CD4-positive, CD25-positive, alpha-beta regulatory T cell (primary cell): ENCODE measurements around the gene NXPH2. TPM values are rescaled to one million over a fixed set of nuclear protein-coding genes. Genes with fewer than 3 reads are reported as not detected.

Experiments used
- ATAC-seq, 2 donors: fragments of 150-1000 bp; cut with Tn5 transposase; one replicate each; pipeline ENCODE4 v1.10.0; 2021; ENCODE audit warnings: low read depth in 2 of 2, moderate number of reproducible peaks in 2 of 2, moderate library complexity in 1 of 2
- DNase-seq, 3 donors: peaks; one replicate each; pipeline versions ENCODE4 v3.0.0 to v3.0.0-alpha.2; 2012 to 2022; ENCODE audit warnings: mixed read lengths in 1 of 3
- H3K27ac ChIP-seq: one replicate; pipeline ENCODE4 v1.7.0; 2013; ENCODE audit warnings: mild to moderate bottlenecking, low read length; ENCODE audit not compliant: insufficient read depth, poor library complexity, severe bottlenecking
- H3K27me3 ChIP-seq: one replicate; pipeline ENCODE4 v1.7.0; 2013; ENCODE audit warnings: low read length; ENCODE audit not compliant: control insufficient read depth, insufficient read depth
- H3K36me3 ChIP-seq: one replicate; pipeline ENCODE4 v1.7.0; 2013; ENCODE audit warnings: mild to moderate bottlenecking, low read length, moderate library complexity; ENCODE audit not compliant: control insufficient read depth, insufficient read depth
- H3K4me1 ChIP-seq: 2 replicates; pipeline ENCODE4 v1.7.0; 2013; ENCODE audit warnings: mild to moderate bottlenecking, low read length; ENCODE audit not compliant: insufficient read depth, control insufficient read depth, poor library complexity, severe bottlenecking
- H3K4me3 ChIP-seq: one replicate; pipeline ENCODE4 v1.7.0; 2013; ENCODE audit warnings: low read depth, mild to moderate bottlenecking, low read length, moderate library complexity
- H3K9me3 ChIP-seq, 2 experiments: 1 replicate in 1 of 2; 2 replicates in 1 of 2; pipeline ENCODE4 v1.7.0; 2013; ENCODE audit warnings: low read length in 2 of 2, mild to moderate bottlenecking in 1 of 2, moderate library complexity in 1 of 2; ENCODE audit not compliant: control insufficient read depth in 2 of 2
- H3K27ac Mint-ChIP-seq, 3 donors: one replicate each; pipeline ENCODE4 v1.8.0; 2020 to 2022; ENCODE audit warnings: mild to moderate bottlenecking in 3 of 3, mixed read lengths in 3 of 3, moderate library complexity in 2 of 3
- H3K27me3 Mint-ChIP-seq: one replicate; pipeline ENCODE4 v1.8.0; 2022; ENCODE audit warnings: mild to moderate bottlenecking, mixed read lengths
- H3K36me3 Mint-ChIP-seq: one replicate; pipeline ENCODE4 v1.8.0; 2020; ENCODE audit warnings: mixed read lengths
- H3K4me1 Mint-ChIP-seq, 4 donors: one replicate each; pipeline ENCODE4 v1.8.0; 2020 to 2022; ENCODE audit warnings: mixed read lengths in 4 of 4, mild to moderate bottlenecking in 1 of 4
- H3K4me3 Mint-ChIP-seq, 4 donors: one replicate each; pipeline ENCODE4 v1.8.0; 2020 to 2022; ENCODE audit warnings: mild to moderate bottlenecking in 4 of 4, mixed read lengths in 4 of 4, moderate library complexity in 3 of 4
- H3K9me3 Mint-ChIP-seq, 7 donors: one replicate each; pipeline ENCODE4 v1.8.0; 2020 to 2022; ENCODE audit warnings: mixed read lengths in 7 of 7, mild to moderate bottlenecking in 3 of 7, moderate library complexity in 2 of 7
- polyA plus RNA-seq, 4 donors: library from polyadenylated mRNA; unstranded; fragments of 300-500 nt; fragmentation: Illumina TruSeq; gene quantifications; one replicate each; pipeline ENCODE4 v1.2.3, GENCODE V29; 2021
- total RNA-seq: library from RNA; stranded (reverse); gene quantifications from one replicate; pipeline ENCODE4 v1.2.3, GENCODE V29; 2022

NXPH2 gene
- total RNA-seq, result not detected
- polyA plus RNA-seq, result not detected

GRCh38 chr2:138779781-138780445 lies at the start of gene NXPH2:
Gene NXPH2 (minus strand): TSS chr2:138780390. CDS start chr2:138780241, 149 bp downstream.
- H3K4me1 Mint-ChIP-seq, result no peaks in the 10 kb centered on the region
- H3K9me3 Mint-ChIP-seq, result peaks cover 0 to 3% (median 0%) of the 10 kb centered on the region in 7 donors
- H3K27ac Mint-ChIP-seq, result no peak within 1 kb of the TSS
- H3K4me3 ChIP-seq, result no peak within 1 kb of the TSS
- DNase-seq (no peak), ATAC-seq (no peak)
- H3K27ac ChIP-seq, result no peak within 1 kb of the TSS
- H3K36me3 ChIP-seq, result no peaks in the 10 kb centered on the region
- peaks cover 8% of the 10 kb centered on the region for H3K27me3 ChIP-seq
- no peaks in the 10 kb centered on the region for H3K9me3 ChIP-seq
- no peak within 1 kb of the TSS for H3K4me3 Mint-ChIP-seq
- peaks cover 27% of the 10 kb centered on the region for H3K27me3 Mint-ChIP-seq
- H3K4me1 ChIP-seq, result no peaks in the 10 kb centered on the region
- peaks cover 3% of the 10 kb centered on the region for H3K36me3 Mint-ChIP-seq

GRCh38 chr2:138829326-138829919 lies 49.2 kb upstream of the NXPH2 start:
- H3K27ac Mint-ChIP-seq, result no peak overlapping the region
- H3K4me1 Mint-ChIP-seq, result no peaks in the 10 kb centered on the region
- Histone ChIP-seq H3K36me3 (no peaks in the 10 kb centered on the region), H3K9me3 (no peaks in the 10 kb centered on the region), H3K27ac (no peak overlapping the region), H3K27me3 (no peaks in the 10 kb centered on the region), H3K4me3 (no peak overlapping the region), H3K4me1 (no peaks in the 10 kb centered on the region)
- ATAC-seq (peak in 1 of 2 donors; percentile 20), DNase-seq (peak in 2 of 3 donors; percentile 10 to 28)
- H3K4me3 Mint-ChIP-seq, result no peak overlapping the region
- peaks cover 4% of the 10 kb centered on the region for H3K27me3 Mint-ChIP-seq
- no peaks in the 10 kb centered on the region for H3K36me3 Mint-ChIP-seq
- H3K9me3 Mint-ChIP-seq, result no peaks in the 10 kb centered on the region

GRCh38 chr2:138827426-138828054 lies 47.4 kb upstream of the NXPH2 start:
- Mint-ChIP-seq H3K27me3 (peaks cover 4% of the 10 kb centered on the region), H3K27ac (no peak overlapping the region), H3K4me1 (no peaks in the 10 kb centered on the region), H3K4me3 (no peak overlapping the region), H3K36me3 (no peaks in the 10 kb centered on the region), H3K9me3 (no peaks in the 10 kb centered on the region)
- peak in 2 of 3 donors; percentile 48 to 61 for DNase-seq
- Histone ChIP-seq H3K4me3 (no peak overlapping the region), H3K4me1 (no peaks in the 10 kb centered on the region), H3K36me3 (no peaks in the 10 kb centered on the region), H3K27me3 (no peaks in the 10 kb centered on the region), H3K9me3 (no peaks in the 10 kb centered on the region), H3K27ac (no peak overlapping the region)
- ATAC-seq, result peak in 1 of 2 donors; percentile 60

- no peaks in the 10 kb centered on the region for H3K9me3 Mint-ChIP-seq
- H3K27ac Mint-ChIP-seq, result no peak overlapping the region
- Histone ChIP-seq H3K4me3 (no peak overlapping the region), H3K9me3 (no peaks in the 10 kb centered on the region), H3K36me3 (no peaks in the 10 kb centered on the region), H3K27ac (no peak overlapping the region), H3K27me3 (no peaks in the 10 kb centered on the region), H3K4me1 (no peaks in the 10 kb centered on the region)
- H3K4me1 Mint-ChIP-seq, result no peaks in the 10 kb centered on the region
- H3K36me3 Mint-ChIP-seq, result no peaks in the 10 kb centered on the region
- H3K27me3 Mint-ChIP-seq, result peaks cover 4% of the 10 kb centered on the region
- no peak for ATAC-seq
- no peak overlapping the region for H3K4me3 Mint-ChIP-seq
- DNase-seq, result no peak
Measured at GRCh38 chr2:138823666-138824065, 43.5 kb upstream of the NXPH2 start.

- no peak overlapping the region for H3K27ac Mint-ChIP-seq
- no peak overlapping the region for H3K27ac ChIP-seq
- no peaks in the 10 kb centered on the region for H3K36me3 ChIP-seq
- no peaks in the 10 kb centered on the region for H3K4me1 ChIP-seq
- ATAC-seq, result no peak
- no peaks in the 10 kb centered on the region for H3K36me3 Mint-ChIP-seq
- H3K4me3 Mint-ChIP-seq, result no peak overlapping the region
- DNase-seq, result no peak
- no peaks in the 10 kb centered on the region for H3K9me3 ChIP-seq
- H3K4me3 ChIP-seq, result no peak overlapping the region
- no peaks in the 10 kb centered on the region for H3K4me1 Mint-ChIP-seq
- H3K27me3 ChIP-seq, result no peaks in the 10 kb centered on the region
- H3K9me3 Mint-ChIP-seq, result no peaks in the 10 kb centered on the region
- peaks cover 9% of the 10 kb centered on the region for H3K27me3 Mint-ChIP-seq
Measured at GRCh38 chr2:138819964-138820363, 39.8 kb upstream of the NXPH2 start.

- no peak overlapping the region for H3K27ac ChIP-seq
- Mint-ChIP-seq H3K27ac (no peak overlapping the region), H3K4me1 (no peaks in the 10 kb centered on the region), H3K27me3 (peaks cover 15% of the 10 kb centered on the region), H3K9me3 (no peaks in the 10 kb centered on the region), H3K36me3 (no peaks in the 10 kb centered on the region), H3K4me3 (no peak overlapping the region)
- no peaks in the 10 kb centered on the region for H3K9me3 ChIP-seq
- no peak for ATAC-seq
- H3K27me3 ChIP-seq, result no peaks in the 10 kb centered on the region
- no peak overlapping the region for H3K4me3 ChIP-seq
- H3K36me3 ChIP-seq, result no peaks in the 10 kb centered on the region
- no peak for DNase-seq
- no peaks in the 10 kb centered on the region for H3K4me1 ChIP-seq
Measured at GRCh38 chr2:138818556-138818955, 38.4 kb upstream of the NXPH2 start.

GRCh38 chr2:138814123-138814898 lies 34.1 kb upstream of the NXPH2 start:
- Mint-ChIP-seq H3K9me3 (no peaks in the 10 kb centered on the region), H3K27me3 (peaks cover 15% of the 10 kb centered on the region), H3K27ac (no peak overlapping the region), H3K4me3 (no peak overlapping the region), H3K36me3 (no peaks in the 10 kb centered on the region), H3K4me1 (no peaks in the 10 kb centered on the region)
- H3K27ac ChIP-seq, result no peak overlapping the region
- H3K27me3 ChIP-seq, result no peaks in the 10 kb centered on the region
- no peak overlapping the region for H3K4me3 ChIP-seq
- no peaks in the 10 kb centered on the region for H3K36me3 ChIP-seq
- DNase-seq (no peak), ATAC-seq (no peak)
- H3K4me1 ChIP-seq, result no peaks in the 10 kb centered on the region
- H3K9me3 ChIP-seq, result no peaks in the 10 kb centered on the region
